HG03196 (cell line): Measurements from ENCODE around the gene GPS2.

Experiments used
- ATAC-seq: cut with Tn5 transposase; IDR thresholded peaks from one replicate; pipeline ENCODE4 v1.9.1; 2021; ENCODE audit not compliant: unreplicated experiment

GPS2 gene

GRCh38 chr17:7293816-7294613, 21.1 kb downstream of the GPS2 start:
- ATAC-seq: no peak

DNA sequence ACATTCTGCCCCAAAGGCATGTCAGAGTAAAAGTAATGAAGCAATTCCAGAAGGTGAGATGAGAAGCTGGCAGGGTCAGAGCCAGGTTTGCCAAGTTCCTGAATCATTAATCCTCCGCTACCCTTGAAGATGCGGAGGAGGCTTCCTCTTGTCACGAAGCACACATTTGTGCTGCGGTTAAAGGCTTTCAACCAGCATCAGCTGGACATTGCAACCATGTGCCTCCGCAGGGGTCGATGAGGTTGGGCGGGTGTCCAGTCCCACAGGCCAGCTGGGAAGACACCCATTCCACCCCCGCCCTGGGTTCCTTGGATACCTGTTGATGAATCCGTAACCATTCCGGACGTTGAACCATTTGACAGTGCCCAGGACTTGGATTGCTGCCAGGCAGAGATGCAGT, 22.0 kb downstream of the GPS2 start:
- no peak for ATAC-seq

- no peak for ATAC-seq
Measured at GRCh38 chr17:7292729-7293128, 22.4 kb downstream of the GPS2 start.

GRCh38 chr17:7292194-7292593, 23.0 kb downstream of the GPS2 start:
- no peak for ATAC-seq

- no peak for ATAC-seq
Measured at GRCh38 chr17:7290685-7291084, 24.5 kb downstream of the GPS2 start.

DNA sequence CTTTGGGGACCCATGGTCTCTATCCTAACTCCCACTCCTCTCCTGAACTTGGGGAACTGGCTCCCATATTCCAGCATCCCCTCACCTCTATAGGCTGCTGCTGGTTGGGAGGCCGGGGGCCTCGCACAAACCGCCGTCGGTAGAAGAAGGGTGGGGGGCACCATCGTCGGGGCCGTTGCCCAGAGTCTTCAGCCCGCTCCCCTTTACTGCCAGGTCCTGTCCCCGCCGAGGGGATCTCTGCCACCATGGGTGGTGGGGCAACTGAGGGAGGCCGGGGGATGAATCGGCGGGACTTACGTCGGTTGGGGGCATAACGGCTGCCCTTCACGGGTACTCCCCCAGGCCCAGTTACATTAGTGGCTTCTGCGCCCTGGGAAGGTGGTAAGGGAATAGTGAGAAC, 25.0 kb downstream of the GPS2 start:
- no peak for ATAC-seq

- no peak for ATAC-seq
Measured at GRCh38 chr17:7289256-7290032, 25.7 kb downstream of the GPS2 start.

DNA sequence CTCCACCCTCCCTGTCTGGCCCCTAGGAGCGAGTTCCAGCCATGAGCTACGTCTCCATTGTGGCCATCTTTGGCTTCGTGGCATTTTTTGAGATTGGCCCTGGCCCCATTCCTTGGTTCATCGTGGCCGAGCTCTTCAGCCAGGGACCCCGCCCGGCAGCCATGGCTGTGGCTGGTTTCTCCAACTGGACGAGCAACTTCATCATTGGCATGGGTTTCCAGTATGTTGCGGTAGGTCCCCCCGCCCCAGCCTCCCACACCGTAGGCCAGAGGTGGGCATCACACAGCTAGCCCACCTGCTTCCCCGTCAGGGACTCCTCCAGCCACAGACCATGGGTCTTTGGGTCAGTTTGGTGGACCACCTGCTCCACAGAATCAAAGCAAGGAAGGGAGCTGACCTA, 29.5 kb downstream of the GPS2 start:
- no peak for ATAC-seq

DNA sequence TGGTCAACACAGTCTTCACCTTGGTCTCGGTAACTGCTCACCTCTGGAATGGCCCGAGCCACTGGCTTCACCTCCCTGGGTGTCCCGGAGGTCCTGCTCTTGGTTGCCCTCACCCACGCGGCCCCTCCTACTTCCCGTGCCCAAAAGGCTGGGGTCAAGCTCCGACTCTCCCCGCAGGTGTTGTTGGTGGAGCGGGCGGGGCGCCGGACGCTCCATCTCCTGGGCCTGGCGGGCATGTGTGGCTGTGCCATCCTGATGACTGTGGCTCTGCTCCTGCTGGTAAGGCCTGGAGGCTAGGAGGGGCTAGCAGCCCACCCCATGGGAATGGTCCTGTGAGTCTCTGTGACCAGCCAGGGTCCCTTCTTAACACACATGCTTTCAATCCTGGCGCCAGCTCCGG, 30.2 kb downstream of the GPS2 start:
- no peak for ATAC-seq

- no peak for ATAC-seq
Measured at GRCh38 chr17:7283471-7284216, 31.5 kb downstream of the GPS2 start.

DNA sequence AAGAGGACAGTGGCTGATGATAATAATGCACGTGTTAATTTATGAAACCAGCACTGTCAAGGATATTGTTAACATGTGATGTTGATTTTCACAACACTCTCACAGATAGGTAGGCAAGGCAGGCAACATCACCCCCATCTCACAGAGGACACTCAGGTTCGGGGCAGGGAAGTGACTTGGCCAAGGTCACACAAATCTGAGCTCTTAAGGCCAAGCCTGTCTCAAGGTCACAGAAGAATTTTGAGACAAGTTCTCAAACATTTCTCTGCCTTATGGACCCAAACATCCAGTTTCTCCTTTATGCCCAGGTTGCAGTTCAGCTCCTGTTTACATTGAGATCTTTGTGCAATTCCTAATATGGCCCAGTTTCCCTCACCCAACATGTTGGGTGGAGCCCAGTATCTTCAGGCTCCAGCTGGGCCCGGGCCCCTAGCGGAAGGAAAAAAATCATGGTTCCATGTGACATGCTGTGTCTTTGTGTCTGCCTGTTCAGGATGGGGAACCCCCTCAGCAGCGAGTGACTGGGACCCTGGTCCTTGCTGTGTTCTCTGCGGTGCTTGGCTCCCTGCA, 32.3 kb downstream of the GPS2 start:
- no peak for ATAC-seq

DNA sequence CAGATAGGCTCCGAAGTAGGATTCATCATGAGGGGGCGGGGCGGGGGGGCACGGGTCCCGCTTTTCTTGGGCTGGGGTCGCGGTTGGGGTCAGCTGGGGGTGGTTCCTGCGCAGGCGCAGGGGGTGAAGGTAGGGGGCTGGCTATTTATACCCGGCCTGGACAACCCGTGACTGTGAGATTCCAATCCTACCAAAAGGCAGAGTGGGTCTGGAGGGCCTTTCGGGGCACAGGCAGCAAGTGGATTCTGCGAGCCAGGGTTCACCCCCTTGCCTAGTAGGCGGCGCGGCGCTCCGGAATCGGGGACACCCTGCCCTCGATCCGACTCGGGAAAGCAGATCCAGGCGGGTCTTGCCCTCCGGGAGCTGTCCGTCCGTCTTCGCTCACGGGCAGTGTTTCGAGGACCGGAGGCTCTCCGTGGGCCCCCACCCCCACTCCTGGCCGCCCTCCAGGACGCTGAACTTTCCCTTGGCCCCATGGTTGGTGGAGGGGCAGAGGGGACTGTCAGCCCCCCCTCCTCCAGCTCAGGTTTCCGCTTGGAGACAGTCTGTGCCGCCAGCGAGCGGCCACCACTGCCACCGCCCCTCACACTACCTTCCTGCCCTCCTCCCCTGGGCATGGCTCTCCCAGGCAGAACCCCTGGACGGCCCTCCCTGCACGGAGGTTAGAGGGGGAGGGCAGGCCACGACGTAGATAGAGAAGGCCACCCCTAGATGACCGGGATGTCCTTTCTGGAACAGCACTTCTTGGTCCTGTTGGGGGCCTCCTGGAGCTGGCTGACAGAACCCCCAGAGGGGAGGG, 33.0 kb downstream of the GPS2 start:
- no peak for ATAC-seq

- no peak for ATAC-seq
Measured at GRCh38 chr17:7281074-7281952, 33.8 kb downstream of the GPS2 start, which contains the start of gene SLC2A4. TSS of gene SLC2A4 (plus strand) at chr17:7281718. CDS start at chr17:7281935, 217 bp downstream.

GRCh38 chr17:7280519-7281073, 34.6 kb downstream of the GPS2 start:
- ATAC-seq: peak; percentile 55

DNA sequence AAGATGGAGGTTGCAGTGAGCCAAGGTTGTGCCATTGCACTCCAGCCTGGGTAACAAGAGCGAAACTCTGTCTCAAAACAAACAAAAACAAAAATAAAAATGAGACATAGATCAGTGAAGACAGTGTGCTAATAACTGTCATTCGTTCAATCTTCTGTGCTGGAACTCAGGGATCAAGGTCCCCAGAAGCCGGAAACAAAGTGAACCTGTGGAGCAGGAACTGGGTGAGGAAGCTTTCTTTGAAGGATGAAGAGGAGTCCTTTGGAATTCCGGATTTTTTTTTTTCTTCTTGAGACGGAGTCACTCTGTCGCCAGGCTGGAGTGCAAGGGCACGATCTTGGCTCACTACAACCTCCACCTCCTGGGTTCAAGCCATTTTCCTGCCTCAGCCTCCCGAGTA, 35.7 kb downstream of the GPS2 start:
- ATAC-seq: no peak

DNA sequence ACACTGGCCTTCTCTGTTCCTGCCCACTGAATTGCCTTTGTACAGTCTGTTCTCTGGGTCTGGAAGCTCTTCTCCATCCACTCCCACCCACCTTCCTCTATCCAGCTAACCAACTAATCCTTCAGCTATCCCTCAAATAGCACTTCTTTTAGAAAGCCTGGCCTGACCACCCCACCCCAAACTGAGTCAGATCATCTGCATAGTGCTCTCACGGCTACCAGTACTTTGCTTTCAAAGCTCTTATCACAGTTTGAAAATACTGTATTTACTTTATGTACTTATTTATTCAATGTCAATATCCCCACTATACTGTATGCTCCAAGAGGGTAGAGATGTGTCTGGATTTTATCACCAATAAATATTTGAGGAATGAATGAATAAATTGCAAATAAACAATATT, 48.4 kb downstream of the GPS2 start:
- ATAC-seq: no peak

GRCh38 chr17:7263801-7264078, 51.4 kb downstream of the GPS2 start:
- ATAC-seq: no peak

- ATAC-seq: no peak
Measured at GRCh38 chr17:7262935-7263800, 52.0 kb downstream of the GPS2 start.
